Panc1 (cell line): ENCODE data around the gene TRIM23. TPM values are rescaled to one million over a fixed set of nuclear protein-coding genes. Genes with fewer than 3 reads are reported as not detected.

Experiments used
- ATAC-seq: fragments of 200-7000 bp; cut with Tn5 transposase; 2 replicates; pipeline ENCODE4 v1.9.1; 2020; ENCODE audit warnings: mild to moderate bottlenecking, moderate library complexity
- BruUV-seq: library from RNA; stranded (reverse); fragments of 400-500 nt; replicated peaks from 2 replicates; lab custom pipeline; 2021; lab: Mats Ljungman, UMichigan
- CTCF ChIA-PET: fragments of 300-600 bp; sonication (Branson Sonifier 250); formaldehyde crosslinking; loops from one replicate; lab custom pipeline; 2022; ENCODE audit warnings: antibody characterized with exemption; lab: Charles Lee
- POLR2A ChIA-PET: fragments of 300-600 bp; sonication (Branson Sonifier 250); formaldehyde crosslinking; loops from one replicate; lab custom pipeline; 2022; ENCODE audit warnings: antibody characterized with exemption; lab: Charles Lee
- DNase-seq: peaks from one replicate; pipeline ENCODE4 v3.0.0-alpha.2; 2010; ENCODE audit warnings: low read depth, low spot score
- H3K27ac ChIP-seq: 2 replicates; pipeline ENCODE4 v1.5.1; 2011; ENCODE audit warnings: mild to moderate bottlenecking, low read length, inconsistent platforms
- H3K27me3 ChIP-seq: fragments of 200-500 bp; sonication (Bioruptor generic); 2 replicates; pipeline ENCODE4 v1.6.0; 2014; ENCODE audit warnings: low read length, inconsistent platforms; ENCODE audit not compliant: control insufficient read depth, insufficient read depth
- H3K36me3 ChIP-seq: fragments of 200-500 bp; sonication (Bioruptor generic); 2 replicates; pipeline ENCODE4 v1.5.1; 2014; ENCODE audit warnings: inconsistent platforms, mild to moderate bottlenecking, low read length, moderate library complexity; ENCODE audit not compliant: control insufficient read depth, insufficient read depth
- H3K4me1 ChIP-seq: 2 replicates; pipeline ENCODE4 v1.5.1; 2011; ENCODE audit warnings: inconsistent platforms, mild to moderate bottlenecking, low read length, moderate library complexity; ENCODE audit not compliant: control insufficient read depth, insufficient read depth
- H3K4me3 ChIP-seq, 2 experiments: 2 replicates each; pipeline ENCODE4 v1.5.1; 2011 to 2012; ENCODE audit warnings: low read depth in 2 of 2, low read length in 2 of 2, mild to moderate bottlenecking in 2 of 2, inconsistent platforms in 1 of 2, moderate library complexity in 1 of 2
- H3K9me3 ChIP-seq: fragments of 200-500 bp; sonication (Bioruptor generic); 2 replicates; pipeline ENCODE4 v1.5.1; 2014; ENCODE audit warnings: low read depth, mild to moderate bottlenecking, inconsistent platforms, low read length, moderate library complexity; ENCODE audit not compliant: control insufficient read depth, insufficient read depth
- POLR2AphosphoS5 ChIP-seq: IDR thresholded peaks from 2 replicates; pipeline ENCODE4 v1.6.1; 2012; ENCODE audit warnings: mild to moderate bottlenecking, low read depth, low read length, moderate library complexity
- REST ChIP-seq, 2 experiments: IDR thresholded peaks; 2 replicates each; pipeline ENCODE4 v1.6.1; 2011 to 2012; ENCODE audit warnings: low read depth in 2 of 2, control low read depth in 1 of 2, low read length in 1 of 2, mild to moderate bottlenecking in 1 of 2, moderate library complexity in 1 of 2; ENCODE audit not compliant: insufficient read depth in 1 of 2
- SIN3A ChIP-seq: IDR thresholded peaks from 2 replicates; pipeline ENCODE4 v1.6.1; 2012; ENCODE audit warnings: low read depth, mild to moderate bottlenecking, low read length, moderate library complexity, borderline replicate concordance; ENCODE audit not compliant: insufficient read depth
- TCF7L2 ChIP-seq: IDR thresholded peaks from 2 replicates; pipeline ENCODE4 v1.6.1; 2011; ENCODE audit warnings: mild to moderate bottlenecking, low read depth, low read length, inconsistent platforms
- in situ Hi-C: cut with HindIII; loops from 2 replicates; pipeline ENCODE4 v1.10.0; 2016; ENCODE audit warnings: low sequenced_read_pairs, low pct_unique_long_range_greater_than_20kb
- intact Hi-C: fragments of 100-400 bp; cut with micrococcal nuclease; formaldehyde crosslinking; loops from one replicate; pipeline ENCODE4 v1.10.0; 2022; ENCODE audit not compliant: unreplicated experiment
- total RNA-seq: library from RNA; stranded (reverse); gene quantifications from one replicate; pipeline ENCODE4 v1.2.1, GENCODE V29; 2021; ENCODE audit not compliant: unreplicated experiment
- TF ChIP-seq, protein P1 (sequence below): fragments of 450-650 bp; IDR thresholded peaks from 2 replicates; pipeline ENCODE4 v1.5.1; 2017; ENCODE audit warnings: mild to moderate bottlenecking

TRIM23 gene
- total RNA-seq, 1 experiment from 2014 or later: 12.6 TPM

DNA sequence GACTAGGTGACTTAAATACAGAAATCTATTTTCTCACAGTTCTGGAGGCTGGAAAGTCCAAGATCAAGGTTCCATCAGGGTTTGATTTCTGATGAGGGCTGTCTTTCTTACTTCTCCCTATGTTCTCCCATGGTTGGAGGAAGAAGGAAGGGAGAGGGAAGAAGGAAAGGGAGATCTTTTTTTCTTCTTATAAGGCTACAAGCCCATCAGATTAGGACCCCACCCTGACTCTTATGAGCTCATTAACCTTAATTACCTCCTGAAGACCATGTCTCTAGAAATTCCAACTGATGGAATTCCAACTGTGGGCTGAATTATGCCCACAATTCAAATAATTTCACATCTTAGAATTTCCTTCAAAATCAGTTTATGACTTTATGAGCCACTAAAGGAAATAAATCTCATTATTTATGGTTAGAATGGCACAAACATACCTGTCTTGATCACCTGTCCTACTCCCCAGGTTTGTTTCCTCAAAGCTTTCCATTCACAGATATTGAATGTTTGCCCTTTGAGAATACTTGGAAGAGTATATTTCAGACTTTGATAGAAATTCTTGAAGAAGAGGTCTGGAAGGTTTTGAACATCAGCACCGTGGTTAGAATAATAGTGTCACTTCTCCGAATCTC lies 53.4 kb downstream of the TRIM23 start:
- Histone ChIP-seq H3K27ac (no peak overlapping the region), H3K27me3 (no peaks in the 10 kb centered on the region), H3K4me1 (no peaks in the 10 kb centered on the region), H3K36me3 (peaks cover 14% of the 10 kb centered on the region), H3K9me3 (no peaks in the 10 kb centered on the region), H3K4me3 (no peak overlapping the region)
- DNase-seq: no peak
- no peak for ATAC-seq
- BruUV-seq: no TSS peak
- POLR2A ChIA-PET: no interaction called here
- TF ChIP-seq POLR2AphosphoS5 (no peak), SIN3A (no peak), REST (IDR thresholded peaks at IDR 0.05; ENCODE audit: insufficient read depth in 1 of 2, low read depth in 2 of 2, low read length in 1 of 2) (no peak), TCF7L2 (no peak)
- TF ChIP-seq, protein P1, sequence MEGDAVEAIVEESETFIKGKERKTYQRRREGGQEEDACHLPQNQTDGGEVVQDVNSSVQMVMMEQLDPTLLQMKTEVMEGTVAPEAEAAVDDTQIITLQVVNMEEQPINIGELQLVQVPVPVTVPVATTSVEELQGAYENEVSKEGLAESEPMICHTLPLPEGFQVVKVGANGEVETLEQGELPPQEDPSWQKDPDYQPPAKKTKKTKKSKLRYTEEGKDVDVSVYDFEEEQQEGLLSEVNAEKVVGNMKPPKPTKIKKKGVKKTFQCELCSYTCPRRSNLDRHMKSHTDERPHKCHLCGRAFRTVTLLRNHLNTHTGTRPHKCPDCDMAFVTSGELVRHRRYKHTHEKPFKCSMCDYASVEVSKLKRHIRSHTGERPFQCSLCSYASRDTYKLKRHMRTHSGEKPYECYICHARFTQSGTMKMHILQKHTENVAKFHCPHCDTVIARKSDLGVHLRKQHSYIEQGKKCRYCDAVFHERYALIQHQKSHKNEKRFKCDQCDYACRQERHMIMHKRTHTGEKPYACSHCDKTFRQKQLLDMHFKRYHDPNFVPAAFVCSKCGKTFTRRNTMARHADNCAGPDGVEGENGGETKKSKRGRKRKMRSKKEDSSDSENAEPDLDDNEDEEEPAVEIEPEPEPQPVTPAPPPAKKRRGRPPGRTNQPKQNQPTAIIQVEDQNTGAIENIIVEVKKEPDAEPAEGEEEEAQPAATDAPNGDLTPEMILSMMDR: no peak
- intact Hi-C loops (no loop called here), in situ Hi-C loops (no loop called here)
- CTCF ChIA-PET: no interaction called here

- intact Hi-C loops: no loop called here
- CTCF ChIA-PET: no interaction called here
- in situ Hi-C loops: no loop called here
- Histone ChIP-seq H3K27ac (no peak overlapping the region), H3K27me3 (no peaks in the 10 kb centered on the region), H3K9me3 (no peaks in the 10 kb centered on the region), H3K36me3 (peaks cover 10% of the 10 kb centered on the region), H3K4me3 (no peak overlapping the region), H3K4me1 (peaks cover 14% of the 10 kb centered on the region)
- ATAC-seq (no peak), DNase-seq (no peak)
- POLR2A ChIA-PET: no interaction called here
- TF ChIP-seq SIN3A: no peak
- TF ChIP-seq REST (IDR thresholded peaks at IDR 0.05; ENCODE audit: insufficient read depth in 1 of 2, low read depth in 2 of 2, low read length in 1 of 2): no peak
- no peak for TF ChIP-seq POLR2AphosphoS5
- no peak for TF ChIP-seq TCF7L2
- TF ChIP-seq, protein P1: no peak
- BruUV-seq: no TSS peak
These were observed 57.6 kb downstream of the TRIM23 start for GRCh38 chr5:65566505-65566904.
